ENCODE measurements around the gene SLC33A1. TPM values are rescaled to one million over a fixed set of nuclear protein-coding genes. Genes with fewer than 3 reads are reported as not detected.

SLC33A1 gene
- total and polyA plus RNA-seq, 2 of the 8 experiments (the other 6 are each of a cell fraction or from before 2014, with no cell fraction given): 15.6 to 24.2 TPM

DNA sequence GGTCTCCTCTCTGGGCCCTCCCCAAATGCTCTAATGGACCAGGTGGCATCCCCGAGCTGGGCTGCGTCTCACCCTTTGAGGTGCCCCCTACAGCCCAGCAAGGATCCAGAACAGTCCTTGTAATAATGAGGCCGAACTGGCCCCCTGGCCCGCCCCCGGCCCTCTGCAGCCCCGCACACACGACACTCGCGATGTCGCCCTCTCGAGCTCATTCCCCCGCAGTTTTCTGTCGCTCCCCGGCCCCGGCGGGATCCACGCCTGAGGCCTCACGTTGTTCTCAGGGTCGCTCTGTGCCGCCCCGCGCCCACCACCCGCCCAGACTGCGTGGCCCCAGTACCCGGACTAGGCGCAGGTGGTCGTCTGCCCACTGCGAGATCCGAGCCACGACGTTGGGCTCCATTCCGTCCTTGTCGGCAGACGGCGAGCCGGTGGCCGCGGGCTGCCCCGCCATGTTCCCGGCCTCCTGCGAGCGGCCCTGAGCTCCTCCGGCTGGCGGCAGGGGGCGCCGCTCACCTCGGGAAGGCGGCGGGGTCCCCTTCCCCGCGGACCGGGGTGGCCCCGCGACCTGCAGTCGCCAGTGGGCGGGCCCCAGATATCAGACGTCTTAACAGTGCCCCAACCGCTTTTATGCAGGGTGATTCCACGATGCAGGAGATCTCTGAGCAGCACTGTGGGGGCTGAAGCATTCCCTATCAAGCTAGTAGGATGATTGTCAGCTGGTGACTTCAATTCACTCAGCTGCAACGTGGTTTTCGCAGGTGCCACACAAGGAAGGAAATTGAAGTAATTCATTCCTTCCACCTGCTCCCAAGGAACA is 48.2 kb downstream of the SLC33A1 start, which contains the start of gene C3orf33 (continued):
- TF ChIP-seq SUZ12 (IDR thresholded peaks at IDR 0.05; ENCODE audit: low read length) (no peak), RAD21 (IDR thresholded peaks at IDR 0.05 in 1 of 2, conservative IDR thresholded peaks at IDR 0.05 in 1 of 2; ENCODE audit: low read depth in 2 of 2, low read length in 2 of 2) (peak; percentile 75 to 85), TAF7 (optimal IDR thresholded peaks at IDR 0.05; ENCODE audit: borderline replicate concordance, low read depth, low read length) (peak; percentile 8), JUN (IDR thresholded peaks at IDR 0.05; ENCODE audit: low read depth, low read length) (no peak), TAF1 (IDR thresholded peaks at IDR 0.05; ENCODE audit: low read depth, low read length) (peak; percentile 72; the same call in 1 of the 2 replicates), TCF12 (IDR thresholded peaks at IDR 0.05; ENCODE audit: low read depth, low read length) (no peak), TEAD4 (IDR thresholded peaks at IDR 0.05; ENCODE audit: low read depth, low read length) (0 out of 2 replicates have a peak, but pooled peaks have one; percentile 2), POU5F1 (IDR thresholded peaks at IDR 0.05; ENCODE audit: low read depth, low read length) (no peak), FOSL1 (IDR thresholded peaks at IDR 0.05; ENCODE audit: insufficient read depth, low read depth, low read length) (no peak), TBP (IDR thresholded peaks at IDR 0.05; ENCODE audit: low read depth, low read length) (peak; percentile 35; the same call in 1 of the 2 replicates), SRF (IDR thresholded peaks at IDR 0.05; ENCODE audit: low read depth, low read length) (no peak), HDAC2 (IDR thresholded peaks at IDR 0.05; ENCODE audit: borderline replicate concordance in 1 of 2, low read depth in 2 of 2, low read length in 2 of 2) (peak; percentile 75 to 87; a peak in 2 of 4 replicates), POLR2A (IDR thresholded peaks at IDR 0.05; ENCODE audit: control extremely low read depth in 1 of 2, low read depth in 2 of 2, low read length in 2 of 2) (peak in 1 of 2 experiments; percentile 66; a peak in 2 of 3 replicates), CEBPB (IDR thresholded peaks at IDR 0.05; ENCODE audit: low read depth, low read length) (no peak), ASH2L (IDR thresholded peaks at IDR 0.05; ENCODE audit: low read length) (peak; percentile 94), MAFK (IDR thresholded peaks at IDR 0.05; ENCODE audit: low read depth, low read length) (no peak), YY1 (IDR thresholded peaks at IDR 0.05; ENCODE audit: low read depth, low read length) (peak; percentile 93), NANOG (IDR thresholded peaks at IDR 0.05; ENCODE audit: insufficient read depth, low read depth, low read length, poor library complexity, severe bottlenecking) (no peak), SIX5 (IDR thresholded peaks at IDR 0.05; ENCODE audit: low read depth, low read length) (no peak), GABPA (IDR thresholded peaks at IDR 0.05; ENCODE audit: borderline replicate concordance, insufficient read depth, low read length) (no peak), CHD1 (IDR thresholded peaks at IDR 0.05; ENCODE audit: low read depth, low read length) (no peak), SP4 (IDR thresholded peaks at IDR 0.05; ENCODE audit: low read length) (no peak), RFX5 (IDR thresholded peaks at IDR 0.05; ENCODE audit: borderline replicate concordance, low read depth, low read length) (no peak), KDM1A (IDR thresholded peaks at IDR 0.05; ENCODE audit: borderline replicate concordance, low read length) (no peak)
- TF ChIP-seq, protein P1, sequence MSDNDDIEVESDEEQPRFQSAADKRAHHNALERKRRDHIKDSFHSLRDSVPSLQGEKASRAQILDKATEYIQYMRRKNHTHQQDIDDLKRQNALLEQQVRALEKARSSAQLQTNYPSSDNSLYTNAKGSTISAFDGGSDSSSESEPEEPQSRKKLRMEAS (IDR thresholded peaks at IDR 0.05): peak; percentile 71
